ENCODE measurements around the gene SPATA31C1.

GRCh38 chr9:87896891-87897290 is 20.9 kb upstream of the SPATA31C1 start:
- TF ChIP-seq CTCF (IDR thresholded peaks at IDR 0.05), result no peak
- no peak for TF ChIP-seq POLR2A (IDR thresholded peaks at IDR 0.05)
